Esophagus squamous epithelium (tissue), 5 donors: ENCODE results near the gene ZSWIM8. TPM values are rescaled to one million over a fixed set of nuclear protein-coding genes. Genes with fewer than 3 reads are reported as not detected.

Source experiments
- DNase-seq: peaks from one replicate; lab custom pipeline; 2025; lab: John Stamatoyannopoulos, UW
- H3K27ac ChIP-seq, 4 donors: fragments of 200-600 bp; sonication (generic); one replicate each; pipeline ENCODE4 v1.5.1; 2016 to 2019; ENCODE audit warnings: mild to moderate bottlenecking in 1 of 4
- H3K27me3 ChIP-seq, 4 donors: fragments of 200-600 bp; sonication (generic); 1 replicate in 3 of 4; 2 replicates in 1 of 4; pipeline versions ENCODE4 v1.5.1 to v1.6.0; 2017 to 2021; ENCODE audit warnings: antibody characterized with exemption in 1 of 4
- H3K36me3 ChIP-seq, 3 donors: fragments of 200-600 bp; sonication (generic); one replicate each; pipeline ENCODE4 v1.5.1; 2016 to 2019
- H3K4me1 ChIP-seq, 3 donors: fragments of 200-600 bp; sonication (generic); one replicate each; pipeline ENCODE4 v1.5.1; 2017 to 2019
- H3K4me3 ChIP-seq, 4 donors: fragments of 200-600 bp; sonication (generic); 1 replicate in 3 of 4; 2 replicates in 1 of 4; pipeline ENCODE4 v1.5.1; 2016 to 2019; ENCODE audit warnings: mild to moderate bottlenecking in 2 of 4, moderate library complexity in 1 of 4
- H3K9me3 ChIP-seq, 3 donors: fragments of 200-600 bp; sonication (generic); one replicate each; pipeline ENCODE4 v1.5.1; 2016 to 2019
- CTCF ChIP-seq, 6 experiments: fragments of 450-650 bp in 4 of 6; fragments of 200-600 bp in 2 of 6; sonication (generic) in 2 of 6; IDR thresholded peaks; one replicate each; pipeline ENCODE4 v1.5.1; 2016 to 2019; ENCODE audit warnings: antibody characterized with exemption in 6 of 6, mild to moderate bottlenecking in 4 of 6, moderate library complexity in 4 of 6
- POLR2A ChIP-seq, 4 donors: fragments of 450-650 bp; IDR thresholded peaks; one replicate each; pipeline ENCODE4 v1.6.1; 2017; ENCODE audit warnings: antibody characterized with exemption in 4 of 4, mild to moderate bottlenecking in 4 of 4, moderate library complexity in 3 of 4
- WGBS, 2 donors: methylation state at CpG; one replicate each; pipeline ENCODE4 v1.1.5; 2018; 5-methylcytosine and 5-hydroxymethylcytosine counted together
- intact Hi-C: fragments of 100-400 bp; cut with DNase I; formaldehyde crosslinking; loops from one replicate; pipeline ENCODE4 v1.15.0; 2022
- total RNA-seq, 4 donors: library from RNA; depleted of rRNA; stranded (reverse); fragments of >200 nt; gene quantifications; one replicate each; pipeline ENCODE4 v1.1.0, GENCODE V29; 2016
- donor health status: DM: yes; HTN: yes; CAD: no.

The ZSWIM8 gene
- total RNA-seq, 4 donors from 2014 or later, result 33.3 to 116 (median 83.9) TPM

GRCh38 chr10:73758704-73759511 is 26.5 kb upstream of the ZSWIM8 start:
- TF ChIP-seq POLR2A (IDR thresholded peaks at IDR 0.05) (no peak), CTCF (IDR thresholded peaks at IDR 0.05) (no peak)
- 83 to 90% methylated on average over 9 of the region's 9 CpGs for WGBS, 2 donors
- Histone ChIP-seq H3K27me3 (no peaks in the 10 kb centered on the region), H3K36me3 (peaks cover 29 to 98% (median 56%) of the 10 kb centered on the region in 3 donors), H3K9me3 (no peaks in the 10 kb centered on the region), H3K4me1 (no peaks in the 10 kb centered on the region), H3K27ac (no peak overlapping the region), H3K4me3 (no peak overlapping the region)
- intact Hi-C loops, result no loop called here
- DNase-seq, result no peak

- Histone ChIP-seq H3K27ac (peak overlapping the region in 2 of 4 donors; percentile 1 to 23), H3K36me3 (peaks cover 24 to 98% (median 56%) of the 10 kb centered on the region in 3 donors), H3K4me1 (no peaks in the 10 kb centered on the region), H3K9me3 (no peaks in the 10 kb centered on the region), H3K27me3 (no peaks in the 10 kb centered on the region), H3K4me3 (no peak overlapping the region)
- intact Hi-C loops, result no loop called here
- DNase-seq, result no peak
- TF ChIP-seq POLR2A (IDR thresholded peaks at IDR 0.05), result no peak
- WGBS, 2 donors, result 72 to 82% methylated on average over 4 to 5 of the region's 5 CpGs
Observed at GRCh38 chr10:73759512-73760115, 25.8 kb upstream of the ZSWIM8 start.

GRCh38 chr10:73761781-73762180 is 23.6 kb upstream of the ZSWIM8 start:
- no peak overlapping the region for H3K27ac ChIP-seq
- intact Hi-C loops, result no loop called here
- peaks cover 41 to 99% (median 74%) of the 10 kb centered on the region in 3 donors for H3K36me3 ChIP-seq
- WGBS, 2 donors, result 83 to 100% methylated on average over 1 of the region's 1 CpG
- H3K9me3 ChIP-seq, result no peaks in the 10 kb centered on the region
- no peak for TF ChIP-seq POLR2A (IDR thresholded peaks at IDR 0.05)
- no peak for TF ChIP-seq CTCF (IDR thresholded peaks at IDR 0.05)
- no peaks in the 10 kb centered on the region for H3K27me3 ChIP-seq
- H3K4me1 ChIP-seq, result no peaks in the 10 kb centered on the region
- no peak for DNase-seq
- H3K4me3 ChIP-seq, result no peak overlapping the region

GRCh38 chr10:73762915-73763314 is 22.5 kb upstream of the ZSWIM8 start:
- WGBS, 2 donors, result 13 to 14% methylated on average over 1 to 2 of the region's 2 CpGs
- no peak for DNase-seq
- TF ChIP-seq CTCF (IDR thresholded peaks at IDR 0.05) (no peak), POLR2A (IDR thresholded peaks at IDR 0.05) (no peak)
- Histone ChIP-seq H3K4me3 (no peak overlapping the region), H3K36me3 (peaks cover 46 to 100% (median 84%) of the 10 kb centered on the region in 3 donors), H3K4me1 (no peaks in the 10 kb centered on the region), H3K27ac (peak overlapping the region in 2 of 4 donors; percentile 53 to 57), H3K27me3 (no peaks in the 10 kb centered on the region), H3K9me3 (no peaks in the 10 kb centered on the region)
- intact Hi-C loops, result no loop called here

GRCh38 chr10:73763343-73763742 is 22.1 kb upstream of the ZSWIM8 start:
- Histone ChIP-seq H3K36me3 (peaks cover 48 to 100% (median 86%) of the 10 kb centered on the region in 3 donors), H3K9me3 (no peaks in the 10 kb centered on the region), H3K4me1 (no peaks in the 10 kb centered on the region), H3K27ac (peak overlapping the region in 2 of 4 donors; percentile 53 to 57), H3K4me3 (no peak overlapping the region), H3K27me3 (no peaks in the 10 kb centered on the region)
- TF ChIP-seq CTCF (IDR thresholded peaks at IDR 0.05), result no peak
- TF ChIP-seq POLR2A (IDR thresholded peaks at IDR 0.05), result no peak
- DNase-seq, result no peak
- 59 to 62% methylated on average over 2 of the region's 2 CpGs for WGBS, 2 donors
- intact Hi-C loops, result no loop called here
